Body of pancreas (tissue), 4 donors: Measurements from ENCODE around the gene GPER1. TPM values are rescaled to one million over a fixed set of nuclear protein-coding genes. Genes with fewer than 3 reads are reported as not detected.

Source experiments
- ATAC-seq: fragments of 150-250 bp; one replicate; pipeline ENCODE4 v1.9.1; 2016
- DNase-seq, 4 donors: peaks; one replicate each; pipeline ENCODE4 v3.0.0-alpha.2; 2019
- H3K27ac ChIP-seq, 4 donors: fragments of 200-600 bp; sonication (generic); 1 replicate in 3 of 4; 2 replicates in 1 of 4; pipeline versions ENCODE4 v1.5.1 to v1.6.1; 2016 to 2019; ENCODE audit warnings: mild to moderate bottlenecking in 1 of 4, mixed read lengths in 1 of 4, moderate library complexity in 1 of 4
- H3K27me3 ChIP-seq, 2 donors: fragments of 200-600 bp; sonication (generic); one replicate each; pipeline ENCODE4 v1.6.0; 2016; ENCODE audit warnings: mild to moderate bottlenecking in 1 of 2
- H3K36me3 ChIP-seq, 2 donors: fragments of 200-600 bp; sonication (generic); replicated peaks in 1 of 2; 2 replicates each; pipeline ENCODE4 v1.5.1; 2016; ENCODE audit warnings: low read depth in 2 of 2; ENCODE audit not compliant: insufficient read depth in 1 of 2
- H3K4me1 ChIP-seq: fragments of 200-600 bp; sonication (generic); one replicate; pipeline ENCODE4 v1.6.0; 2016
- H3K4me3 ChIP-seq, 2 donors: fragments of 200-600 bp; sonication (generic); 1 replicate in 1 of 2; 2 replicates in 1 of 2; pipeline ENCODE4 v1.5.1; 2016 to 2019
- H3K9me3 ChIP-seq, 3 donors: fragments of 200-600 bp; sonication (generic); 1 replicate in 2 of 3; 2 replicates in 1 of 3; pipeline ENCODE4 v1.5.1; 2016
- CTCF ChIP-seq, 7 experiments: fragments of 450-650 bp in 4 of 7; fragments of 200-600 bp in 3 of 7; sonication (generic) in 3 of 7; IDR thresholded peaks; one replicate each; pipeline ENCODE4 v1.5.1; 2016 to 2019; ENCODE audit warnings: antibody characterized with exemption in 7 of 7
- POLR2A ChIP-seq, 3 donors: fragments of 450-650 bp; IDR thresholded peaks; one replicate each; pipeline ENCODE4 v1.6.1; 2016; ENCODE audit warnings: antibody characterized with exemption in 3 of 3, mild to moderate bottlenecking in 2 of 3
- WGBS, 2 donors: methylation state at CpG; one replicate each; pipeline ENCODE4 v1.1.5; 2017; 5-methylcytosine and 5-hydroxymethylcytosine counted together
- intact Hi-C: fragments of 100-400 bp; cut with DNase I; formaldehyde crosslinking; loops from one replicate; pipeline ENCODE4 v1.15.1; 2023
- total RNA-seq, 2 donors: library from RNA; depleted of rRNA; stranded (reverse); fragments of >200 nt; gene quantifications; one replicate each; pipeline ENCODE4 v1.1.0, GENCODE V29; 2016

The GPER1 gene
- total RNA-seq, 2 donors from 2014 or later, result 1.0 TPM; not detected in 1

- intact Hi-C loops, result no loop called here
- H3K9me3 ChIP-seq, result no peaks in the 10 kb centered on the region
- H3K4me1 ChIP-seq, result peaks cover 26% of the 10 kb centered on the region
- WGBS, 2 donors, result 66 to 78% methylated on average over 22 to 47 of the region's 47 CpGs
- TF ChIP-seq POLR2A (IDR thresholded peaks at IDR 0.05) (no peak), CTCF (IDR thresholded peaks at IDR 0.05) (no peak)
- H3K4me3 ChIP-seq, result no peak overlapping the region
- H3K36me3 ChIP-seq, result no peaks in the 10 kb centered on the region
- no peaks in the 10 kb centered on the region for H3K27me3 ChIP-seq
- ATAC-seq (peak; percentile 49), DNase-seq (peak in 3 of 4 donors; percentile 43 to 66 (median 44))
- peak overlapping the region in 1 of 4 donors; percentile 8 for H3K27ac ChIP-seq
These were observed 13.9 kb downstream of the GPER1 start for GRCh38 chr7:1101563-1102431.

- ATAC-seq (no peak), DNase-seq (no peak)
- no peaks in the 10 kb centered on the region for H3K27me3 ChIP-seq
- WGBS, 2 donors, result 67 to 68% methylated on average over 20 to 34 of the region's 34 CpGs
- no peak for TF ChIP-seq CTCF (IDR thresholded peaks at IDR 0.05)
- TF ChIP-seq POLR2A (IDR thresholded peaks at IDR 0.05), result no peak
- intact Hi-C loops, result no loop called here
- peaks cover 26% of the 10 kb centered on the region for H3K4me1 ChIP-seq
- H3K9me3 ChIP-seq, result no peaks in the 10 kb centered on the region
- H3K36me3 ChIP-seq, result no peaks in the 10 kb centered on the region
- no peak overlapping the region for H3K4me3 ChIP-seq
- peak overlapping the region in 1 of 4 donors; percentile 3 for H3K27ac ChIP-seq
These were observed 15.3 kb downstream of the GPER1 start for GRCh38 chr7:1103009-1103788.

GRCh38 chr7:1103789-1104515, 16.0 kb downstream of the GPER1 start:
- Histone ChIP-seq H3K4me3 (no peak overlapping the region), H3K27me3 (no peaks in the 10 kb centered on the region), H3K36me3 (no peaks in the 10 kb centered on the region), H3K9me3 (no peaks in the 10 kb centered on the region), H3K4me1 (peaks cover 26% of the 10 kb centered on the region), H3K27ac (no peak overlapping the region)
- WGBS, 2 donors, result 90% methylated on average over 7 to 21 of the region's 21 CpGs
- TF ChIP-seq CTCF (IDR thresholded peaks at IDR 0.05) (no peak), POLR2A (IDR thresholded peaks at IDR 0.05) (no peak)
- intact Hi-C loops, result no loop called here
- DNase-seq (no peak), ATAC-seq (no peak)

- no peaks in the 10 kb centered on the region for H3K27me3 ChIP-seq
- peaks cover 26% of the 10 kb centered on the region for H3K4me1 ChIP-seq
- ATAC-seq (no peak), DNase-seq (no peak)
- 81 to 87% methylated on average over 13 of the region's 13 CpGs for WGBS, 2 donors
- no peak for TF ChIP-seq POLR2A (IDR thresholded peaks at IDR 0.05)
- no peak for TF ChIP-seq CTCF (IDR thresholded peaks at IDR 0.05)
- intact Hi-C loops, result no loop called here
- no peak overlapping the region for H3K27ac ChIP-seq
- H3K36me3 ChIP-seq, result no peaks in the 10 kb centered on the region
- no peak overlapping the region for H3K4me3 ChIP-seq
- no peaks in the 10 kb centered on the region for H3K9me3 ChIP-seq
These were observed 16.7 kb downstream of the GPER1 start for GRCh38 chr7:1104516-1105179.
